Endodermal cell (in vitro differentiated cells): Measurements from ENCODE around the gene CDHR1. TPM values are rescaled to one million over a fixed set of nuclear protein-coding genes. Genes with fewer than 3 reads are reported as not detected.

ENCODE experiments used
- DNase-seq: peaks from one replicate; pipeline ENCODE4 v3.0.0-alpha.2; 2017
- H3K27ac ChIP-seq: 2 replicates; pipeline ENCODE4 v1.5.1; 2013; ENCODE audit warnings: mild to moderate bottlenecking, low read depth, low read length, moderate library complexity
- H3K27me3 ChIP-seq: 2 replicates; pipeline ENCODE4 v1.6.1; 2013; ENCODE audit warnings: mild to moderate bottlenecking, low read length, moderate library complexity; ENCODE audit not compliant: insufficient read depth, control insufficient read depth, poor library complexity, severe bottlenecking
- H3K36me3 ChIP-seq: 2 replicates; pipeline ENCODE4 v1.7.0; 2013; ENCODE audit warnings: mild to moderate bottlenecking, low read length, moderate library complexity; ENCODE audit not compliant: control insufficient read depth, insufficient read depth
- H3K4me1 ChIP-seq: one replicate; pipeline ENCODE4 v1.7.0; 2013; ENCODE audit warnings: low read length; ENCODE audit not compliant: control insufficient read depth, insufficient read depth
- H3K4me3 ChIP-seq: 2 replicates; pipeline ENCODE4 v1.5.1; 2013; ENCODE audit warnings: mild to moderate bottlenecking, low read length, moderate library complexity
- H3K9ac ChIP-seq: 2 replicates; pipeline ENCODE4 v1.6.1; 2013; ENCODE audit warnings: mild to moderate bottlenecking, low read length, moderate library complexity; ENCODE audit not compliant: poor library complexity, severe bottlenecking; ENCODE audit errors: extremely low read depth
- H3K9me3 ChIP-seq: 2 replicates; pipeline ENCODE4 v1.6.1; 2013; ENCODE audit warnings: mild to moderate bottlenecking, low read length, moderate library complexity; ENCODE audit not compliant: control insufficient read depth
- H3K27ac Mint-ChIP-seq: 2 replicates; pipeline ENCODE4 v1.8.0; 2020; ENCODE audit warnings: mixed read lengths
- H3K27me3 Mint-ChIP-seq: 2 replicates; pipeline ENCODE4 v1.8.0; 2021; ENCODE audit warnings: mild to moderate bottlenecking, mixed read lengths; ENCODE audit not compliant: insufficient read depth
- H3K36me3 Mint-ChIP-seq: 2 replicates; pipeline ENCODE4 v1.8.0; 2020; ENCODE audit warnings: low read depth, mixed read lengths
- H3K4me1 Mint-ChIP-seq: 2 replicates; pipeline ENCODE4 v1.8.0; 2020; ENCODE audit warnings: mixed read lengths
- H3K4me3 Mint-ChIP-seq: 2 replicates; pipeline ENCODE4 v1.8.0; 2020; ENCODE audit warnings: mild to moderate bottlenecking, moderate library complexity, mixed read lengths
- H3K9me3 Mint-ChIP-seq: 2 replicates; pipeline ENCODE4 v1.8.0; 2020; ENCODE audit warnings: mild to moderate bottlenecking, mixed read lengths
- WGBS, 2 experiments: methylation state at CpG; one replicate each; pipeline versions ENCODE4 v1.1.5 to v1.1.7; 2013; ENCODE audit warnings: missing lambda C conversion rate in 2 of 2, mixed read lengths in 1 of 2; ENCODE audit not compliant: insufficient coverage in 1 of 2, insufficient read length in 1 of 2; 5-methylcytosine and 5-hydroxymethylcytosine counted together
- total RNA-seq, 2 donors: library from RNA; stranded (reverse); fragmentation: NEBNext Ultra II Directional in 1 of 2; extraction: Animal tissue kit (Norgen Biotek cat#: 25700) in 1 of 2; gene quantifications; 2 replicates in 1 of 2; 3 replicates in 1 of 2; pipeline ENCODE4 v1.2.1, GENCODE V29; 2021
- TF ChIP-seq, protein P1 (sequence below): fragments of 200-600 bp; sonication (generic); conservative IDR thresholded peaks from 2 replicates; pipeline ENCODE4 v1.5.0; 2021; ENCODE audit warnings: antibody characterized with exemption, mild to moderate bottlenecking

The CDHR1 gene
- total RNA-seq, 2 donors from 2014 or later = 0.77 to 4.1 TPM

DNA sequence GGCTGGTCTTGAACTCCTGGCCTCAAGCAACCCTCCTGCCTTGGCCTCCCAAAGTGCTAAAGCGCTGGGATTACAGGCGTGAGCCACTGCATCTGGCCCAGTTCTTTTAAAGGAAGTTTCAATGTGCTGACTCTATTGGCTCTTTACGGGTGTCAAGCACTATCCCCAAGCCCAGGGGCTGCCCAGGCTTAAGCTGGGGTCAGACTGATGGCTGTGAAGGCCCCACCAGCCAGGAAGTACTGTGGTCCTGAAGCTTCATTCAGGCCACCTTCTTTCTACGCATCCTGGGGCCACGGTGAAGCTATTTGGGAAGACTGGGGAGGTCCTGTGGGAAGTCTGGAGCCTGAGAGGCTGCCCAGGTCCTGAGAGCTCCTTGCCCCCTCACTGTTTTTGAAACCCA is 12.7 kb upstream of the CDHR1 start:
- DNase-seq = no peak
- peaks cover 19% of the 10 kb centered on the region for H3K9me3 Mint-ChIP-seq
- WGBS, 2 experiments = 93 to 100% methylated on average over 4 to 5 of the region's 5 CpGs

DNA sequence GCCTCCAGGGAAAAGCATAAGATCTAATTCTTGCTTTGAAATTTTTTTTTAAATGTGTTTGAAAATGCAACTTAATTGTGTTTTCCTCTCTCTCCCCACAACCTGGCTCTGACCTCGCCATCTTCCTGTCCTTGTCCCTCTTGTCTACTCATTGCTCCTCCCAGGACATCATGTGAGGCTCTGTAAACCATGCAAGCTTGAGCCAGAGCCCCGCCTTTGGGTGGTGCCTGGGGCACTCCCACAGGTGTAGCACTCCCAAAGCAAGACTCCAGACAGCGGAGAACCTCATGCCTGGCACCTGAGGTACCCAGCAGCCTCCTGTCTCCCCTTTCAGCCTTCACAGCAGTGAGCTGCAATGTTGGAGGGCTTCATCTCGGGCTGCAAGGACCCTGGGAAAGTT is 9.8 kb upstream of the CDHR1 start:
- no peak overlapping the region for H3K27ac ChIP-seq
- no peak overlapping the region for H3K9ac ChIP-seq
- 82 to 84% methylated on average over 2 to 4 of the region's 4 CpGs for WGBS, 2 experiments
- H3K27me3 ChIP-seq = peaks cover 19% of the 10 kb centered on the region
- DNase-seq = no peak
- Mint-ChIP-seq H3K9me3 (peaks cover 19% of the 10 kb centered on the region), H3K4me1 (no peaks in the 10 kb centered on the region), H3K27me3 (peaks cover 9% of the 10 kb centered on the region), H3K36me3 (no peaks in the 10 kb centered on the region), H3K27ac (no peak overlapping the region), H3K4me3 (no peak overlapping the region)
- no peaks in the 10 kb centered on the region for H3K36me3 ChIP-seq
- TF ChIP-seq, protein P1, sequence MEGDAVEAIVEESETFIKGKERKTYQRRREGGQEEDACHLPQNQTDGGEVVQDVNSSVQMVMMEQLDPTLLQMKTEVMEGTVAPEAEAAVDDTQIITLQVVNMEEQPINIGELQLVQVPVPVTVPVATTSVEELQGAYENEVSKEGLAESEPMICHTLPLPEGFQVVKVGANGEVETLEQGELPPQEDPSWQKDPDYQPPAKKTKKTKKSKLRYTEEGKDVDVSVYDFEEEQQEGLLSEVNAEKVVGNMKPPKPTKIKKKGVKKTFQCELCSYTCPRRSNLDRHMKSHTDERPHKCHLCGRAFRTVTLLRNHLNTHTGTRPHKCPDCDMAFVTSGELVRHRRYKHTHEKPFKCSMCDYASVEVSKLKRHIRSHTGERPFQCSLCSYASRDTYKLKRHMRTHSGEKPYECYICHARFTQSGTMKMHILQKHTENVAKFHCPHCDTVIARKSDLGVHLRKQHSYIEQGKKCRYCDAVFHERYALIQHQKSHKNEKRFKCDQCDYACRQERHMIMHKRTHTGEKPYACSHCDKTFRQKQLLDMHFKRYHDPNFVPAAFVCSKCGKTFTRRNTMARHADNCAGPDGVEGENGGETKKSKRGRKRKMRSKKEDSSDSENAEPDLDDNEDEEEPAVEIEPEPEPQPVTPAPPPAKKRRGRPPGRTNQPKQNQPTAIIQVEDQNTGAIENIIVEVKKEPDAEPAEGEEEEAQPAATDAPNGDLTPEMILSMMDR = no peak
- no peaks in the 10 kb centered on the region for H3K9me3 ChIP-seq
- H3K4me3 ChIP-seq = no peak overlapping the region
- no peaks in the 10 kb centered on the region for H3K4me1 ChIP-seq

More for the DNA sequence above, 12.7 kb upstream of the CDHR1 start:
- H3K27ac Mint-ChIP-seq = no peak overlapping the region
- no peaks in the 10 kb centered on the region for H3K4me1 Mint-ChIP-seq
- Histone ChIP-seq H3K27me3 (peaks cover 3% of the 10 kb centered on the region), H3K36me3 (no peaks in the 10 kb centered on the region), H3K4me3 (no peak overlapping the region), H3K9me3 (no peaks in the 10 kb centered on the region), H3K9ac (no peak overlapping the region), H3K27ac (no peak overlapping the region), H3K4me1 (no peaks in the 10 kb centered on the region)
- TF ChIP-seq, protein P1 = no peak
- no peaks in the 10 kb centered on the region for H3K36me3 Mint-ChIP-seq
- H3K27me3 Mint-ChIP-seq = peaks cover 9% of the 10 kb centered on the region
- no peak overlapping the region for H3K4me3 Mint-ChIP-seq

DNA sequence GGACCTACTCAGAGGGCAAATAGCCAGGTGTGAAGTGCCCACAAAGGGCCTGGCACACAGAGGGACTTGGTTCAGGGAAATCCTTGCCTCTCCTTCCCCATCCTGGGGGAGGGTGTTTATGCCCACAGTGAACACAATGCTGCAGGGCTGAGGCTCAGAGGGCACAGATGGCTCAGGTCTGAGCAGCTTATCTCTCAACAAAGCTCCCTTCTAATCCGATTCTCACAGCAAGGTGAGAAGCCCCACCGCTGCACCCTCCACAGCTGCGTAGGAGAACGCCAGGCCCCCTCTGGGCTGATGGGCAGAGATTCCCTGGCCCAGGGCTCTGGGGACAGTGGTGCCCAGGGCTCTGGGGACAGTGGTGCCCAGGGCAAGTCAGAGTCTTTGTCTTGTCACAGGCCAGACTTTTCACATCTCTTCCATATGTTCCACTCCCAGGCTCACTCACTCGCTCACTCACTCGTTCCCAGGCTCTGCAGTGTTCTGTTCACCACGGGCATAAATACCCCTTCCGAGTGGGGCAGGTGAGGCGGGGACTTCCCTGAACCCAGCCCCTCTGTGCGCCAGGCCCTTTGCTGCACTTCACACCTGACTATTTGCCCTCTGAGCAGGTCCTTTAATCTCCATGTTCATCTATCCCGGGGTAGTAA is 8.7 kb upstream of the CDHR1 start:
- TF ChIP-seq, protein P1 = no peak
- no peaks in the 10 kb centered on the region for H3K9me3 ChIP-seq
- peaks cover 9% of the 10 kb centered on the region for H3K9me3 Mint-ChIP-seq
- no peak for DNase-seq
- H3K4me1 ChIP-seq = no peaks in the 10 kb centered on the region
- no peaks in the 10 kb centered on the region for H3K36me3 Mint-ChIP-seq
- 76 to 84% methylated on average over 9 to 11 of the region's 11 CpGs for WGBS, 2 experiments
- H3K4me1 Mint-ChIP-seq = no peaks in the 10 kb centered on the region
- no peak overlapping the region for H3K9ac ChIP-seq
- H3K27me3 Mint-ChIP-seq = peaks cover 16% of the 10 kb centered on the region
- no peak overlapping the region for H3K27ac Mint-ChIP-seq
- no peak overlapping the region for H3K27ac ChIP-seq
- peaks cover 24% of the 10 kb centered on the region for H3K27me3 ChIP-seq
- H3K4me3 ChIP-seq = no peak overlapping the region
- no peaks in the 10 kb centered on the region for H3K36me3 ChIP-seq
- H3K4me3 Mint-ChIP-seq = no peak overlapping the region
